Fibroblast of skin of right biceps (primary cell): Measurements from ENCODE around the gene ZNF746.

Experiments
- DNase-seq: peaks from one replicate; pipeline ENCODE4 v3.0.0-alpha.2; 2013

ZNF746 gene

DNA sequence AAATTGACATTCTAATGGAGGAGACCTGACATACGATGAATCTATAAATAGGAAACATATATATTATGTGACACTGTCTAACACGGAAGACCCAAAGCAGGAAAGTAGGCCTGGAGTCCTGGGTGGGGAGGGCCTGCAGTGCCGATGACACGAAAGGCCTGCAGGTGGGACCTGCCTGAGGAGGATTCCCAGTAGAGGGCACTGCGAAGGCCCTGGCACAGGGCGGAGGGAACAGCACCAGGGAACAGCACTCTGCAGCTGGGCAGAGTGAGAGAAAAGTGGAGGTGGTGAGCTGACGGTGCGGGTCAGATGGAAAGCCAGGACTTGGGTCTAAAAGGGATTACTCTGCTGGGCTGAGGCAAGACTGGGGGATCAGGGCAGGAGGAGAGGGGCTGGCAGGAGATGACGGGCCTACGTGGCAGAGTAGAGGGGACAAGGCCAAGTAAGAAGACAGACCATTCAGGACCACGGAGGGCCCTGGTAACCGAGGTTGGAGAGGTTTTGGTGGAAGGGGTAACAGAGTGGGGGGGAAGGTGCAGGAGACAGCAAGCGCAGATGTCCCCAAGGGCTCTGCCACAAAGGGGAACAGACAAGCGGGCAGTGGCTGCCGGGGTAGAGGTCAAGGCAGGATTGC lies 8.1 kb downstream of the ZNF746 start:
- no peak for DNase-seq

DNA sequence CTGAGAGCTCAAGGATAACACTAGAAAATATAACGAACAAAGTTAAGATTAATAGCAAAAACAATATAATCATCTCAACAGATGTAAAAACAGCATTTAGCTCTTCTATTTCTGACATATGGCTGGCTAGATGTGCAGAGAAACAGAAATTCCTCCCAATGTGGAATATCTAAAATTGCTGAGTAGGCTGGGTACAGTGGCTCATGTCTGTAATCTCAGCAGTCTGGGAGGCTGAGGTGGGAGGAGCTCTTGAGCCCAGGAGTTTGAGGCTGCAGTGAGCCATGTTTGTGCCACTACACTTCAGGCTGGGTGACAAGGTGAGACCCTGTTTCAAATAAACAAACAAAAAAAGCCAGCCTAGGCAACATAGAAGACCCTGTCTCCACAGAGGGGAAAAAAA lies 18.0 kb downstream of the ZNF746 start:
- no peak for DNase-seq

DNA sequence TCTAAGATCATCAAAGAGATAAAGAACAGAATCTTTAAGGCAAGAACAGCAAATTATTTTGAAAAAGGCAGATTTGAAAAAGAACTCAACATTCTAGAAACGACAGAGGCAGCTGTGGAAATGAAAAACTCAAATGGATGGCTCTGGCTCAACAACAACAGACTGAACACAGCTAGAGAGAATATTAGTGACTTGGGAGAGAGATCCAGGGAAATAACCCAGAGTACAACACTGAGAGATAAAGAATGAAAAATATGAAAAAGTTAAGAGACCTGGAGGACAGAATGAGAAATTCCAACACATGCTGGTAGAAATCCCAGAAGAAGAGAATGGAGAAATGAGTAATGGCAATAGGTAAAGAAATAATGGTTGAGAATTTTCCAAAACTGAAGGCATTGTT lies 18.9 kb downstream of the ZNF746 start:
- DNase-seq, result no peak

DNA sequence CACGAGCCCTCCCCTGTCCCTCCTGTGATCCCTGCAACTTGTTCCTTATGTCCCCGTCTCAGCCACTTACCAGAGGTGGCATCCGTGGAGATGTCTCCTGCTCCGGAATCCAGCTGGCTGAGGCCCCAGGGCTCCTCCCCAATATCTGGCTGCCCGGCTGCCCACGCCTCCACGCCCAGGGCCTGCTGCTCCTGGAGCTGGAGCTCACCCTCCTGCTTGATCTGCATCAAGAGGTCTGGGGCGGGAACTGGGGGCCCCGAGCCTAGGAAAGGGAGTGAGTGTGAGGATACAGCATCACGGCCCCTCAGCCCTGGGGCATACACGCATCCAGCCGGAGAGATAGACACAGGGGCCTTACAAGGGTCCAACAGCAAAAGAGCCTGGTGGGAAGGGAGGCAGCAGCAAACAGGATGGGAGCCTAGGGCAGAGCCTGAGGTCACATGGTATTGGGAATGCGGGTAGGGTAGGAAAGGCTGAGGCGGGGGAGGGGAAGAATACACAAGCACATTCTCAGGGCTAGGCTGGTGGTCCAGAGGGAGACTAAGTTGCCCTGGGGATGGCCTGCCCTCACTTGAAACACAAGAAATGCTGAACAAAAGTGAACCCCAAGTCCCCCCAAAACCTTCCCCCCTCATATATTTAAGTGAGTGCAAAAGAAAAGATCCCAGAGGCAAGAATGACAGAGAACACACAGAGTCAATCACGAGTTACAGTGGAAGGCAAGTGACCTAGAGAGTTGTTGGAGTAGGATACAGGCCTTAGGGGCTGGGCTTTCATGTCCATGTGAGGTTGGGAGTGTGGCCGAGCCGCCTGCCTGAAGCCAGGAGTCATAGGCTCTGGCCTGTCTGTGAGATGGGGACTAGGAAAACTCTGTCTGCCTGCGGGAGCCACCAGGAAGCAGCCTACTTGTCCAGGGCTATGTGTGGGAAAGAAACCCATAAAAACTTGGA lies 19.8 kb downstream of the ZNF746 start:
- no peak for DNase-seq

DNA sequence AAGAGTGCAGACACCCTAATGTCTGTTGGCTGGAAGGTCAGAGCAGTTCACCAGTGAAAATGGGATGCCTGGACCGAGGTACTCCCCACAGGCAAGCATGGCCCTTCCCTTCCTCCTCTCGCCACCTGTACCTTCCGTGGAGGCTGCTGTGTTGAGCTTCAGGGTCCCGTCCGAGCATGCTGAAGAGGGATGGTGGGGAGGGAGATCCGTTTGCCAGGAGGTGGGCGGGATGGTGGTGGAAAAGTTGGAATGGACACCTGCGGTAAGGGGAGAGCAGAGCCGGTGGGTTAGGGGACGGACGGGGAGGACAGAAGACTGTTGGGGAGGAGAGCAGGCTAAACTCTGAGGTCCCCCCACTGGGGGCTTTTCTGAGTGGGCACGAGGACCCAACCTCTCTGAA lies 20.8 kb downstream of the ZNF746 start:
- DNase-seq, result no peak

DNA sequence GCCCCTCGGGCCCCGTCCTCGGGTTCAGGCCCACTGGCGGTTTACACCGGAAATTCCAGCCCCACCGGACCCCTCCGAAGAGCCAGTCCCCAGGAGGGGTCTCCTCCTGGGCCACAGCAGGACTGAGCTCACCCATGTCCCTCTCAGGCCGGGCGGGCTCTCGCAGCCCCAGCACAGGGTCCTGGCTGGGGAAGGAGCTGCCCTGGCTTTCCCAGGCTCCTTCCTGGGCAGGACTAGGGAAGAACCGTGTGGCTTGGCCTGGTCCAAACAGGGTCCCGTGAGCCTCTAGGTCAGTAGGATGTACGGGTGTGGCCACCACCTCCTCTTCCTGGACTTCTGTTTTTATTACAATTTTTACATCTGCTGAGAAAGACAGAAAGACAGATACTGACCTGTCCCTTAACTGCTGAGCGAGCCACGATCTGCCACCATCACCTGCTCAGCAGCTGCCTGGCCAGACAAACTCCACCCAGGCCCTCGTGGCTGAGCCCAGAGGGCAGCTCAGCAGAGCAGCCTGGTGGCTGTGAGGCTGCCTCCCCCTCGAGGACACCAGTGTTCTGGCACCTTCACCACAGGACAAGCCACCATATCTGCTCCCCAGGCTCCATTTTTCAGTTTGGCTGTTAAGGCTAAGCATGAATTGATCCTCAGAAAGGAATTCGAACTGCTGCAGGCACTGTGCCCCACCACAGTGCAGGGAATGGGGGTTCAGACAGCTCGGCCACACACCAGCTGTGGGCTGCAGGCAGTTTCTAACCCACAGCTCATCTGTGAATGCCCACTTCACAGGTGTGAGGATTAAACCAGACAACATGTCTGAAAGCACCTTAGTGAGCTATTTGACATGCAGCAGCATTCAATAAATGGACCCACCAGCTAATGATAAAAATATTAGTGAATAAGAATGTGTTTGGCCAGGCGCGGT lies 22.2 kb downstream of the ZNF746 start:
- no peak for DNase-seq

DNA sequence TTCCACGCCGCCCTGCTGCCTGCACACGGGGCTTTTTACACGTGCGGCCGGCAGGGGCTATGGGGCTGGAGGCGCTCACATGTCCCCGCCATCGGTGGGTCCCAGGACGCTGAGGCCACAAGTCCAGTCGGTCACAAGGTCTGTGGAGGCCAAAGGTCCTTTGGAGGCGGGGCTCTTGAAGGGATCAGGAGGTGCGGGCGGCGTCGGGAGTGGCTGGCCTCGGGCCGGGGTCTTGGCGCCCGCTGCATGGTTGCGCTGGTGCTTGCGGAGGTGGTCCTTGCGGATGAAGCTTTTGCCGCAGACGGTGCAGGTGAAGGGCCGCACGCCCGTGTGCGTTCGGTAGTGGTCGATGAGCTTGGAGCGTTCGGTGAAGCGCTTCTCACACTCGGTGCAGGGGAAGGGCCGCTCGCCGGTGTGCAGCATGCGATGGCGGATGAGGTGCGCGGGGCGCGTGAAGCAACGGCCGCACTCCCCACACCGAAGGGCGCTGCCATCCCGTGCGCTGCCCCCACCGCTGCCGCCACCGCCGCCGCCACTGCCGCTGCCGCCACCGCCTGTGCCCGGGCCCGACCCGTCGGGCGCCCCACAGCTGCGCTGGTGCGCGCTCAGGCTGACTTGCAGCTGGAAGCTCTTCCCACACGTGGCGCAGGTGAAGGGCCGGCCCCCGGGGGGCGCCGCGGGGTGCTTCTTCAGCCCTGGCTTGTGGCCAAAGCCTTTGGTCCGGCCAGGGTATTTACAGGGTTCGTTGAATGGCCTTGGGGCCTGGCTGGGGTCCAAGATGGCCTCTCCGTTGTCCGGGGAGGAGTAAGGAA lies 23.1 kb downstream of the ZNF746 start:
- DNase-seq, result no peak

DNA sequence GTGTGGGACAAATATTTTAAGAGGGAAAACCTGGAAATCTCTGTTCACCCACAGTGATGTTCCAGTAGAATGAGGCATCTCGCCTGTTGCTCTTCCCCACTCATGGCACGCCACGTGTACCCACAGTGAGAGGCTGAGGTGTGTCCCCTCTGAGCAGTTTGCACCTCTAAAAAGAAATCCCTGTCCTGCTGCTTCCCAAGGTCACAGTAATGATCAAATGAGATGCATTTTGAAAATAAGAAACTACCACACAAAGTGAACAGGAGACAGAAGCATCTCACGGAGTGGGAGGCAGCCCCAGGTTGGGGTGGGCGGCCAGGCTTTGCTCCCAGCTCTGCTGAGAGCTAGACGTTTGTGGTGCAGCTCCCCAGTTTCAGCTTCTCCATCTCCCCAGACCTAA lies 24.4 kb downstream of the ZNF746 start:
- DNase-seq, result no peak

DNA sequence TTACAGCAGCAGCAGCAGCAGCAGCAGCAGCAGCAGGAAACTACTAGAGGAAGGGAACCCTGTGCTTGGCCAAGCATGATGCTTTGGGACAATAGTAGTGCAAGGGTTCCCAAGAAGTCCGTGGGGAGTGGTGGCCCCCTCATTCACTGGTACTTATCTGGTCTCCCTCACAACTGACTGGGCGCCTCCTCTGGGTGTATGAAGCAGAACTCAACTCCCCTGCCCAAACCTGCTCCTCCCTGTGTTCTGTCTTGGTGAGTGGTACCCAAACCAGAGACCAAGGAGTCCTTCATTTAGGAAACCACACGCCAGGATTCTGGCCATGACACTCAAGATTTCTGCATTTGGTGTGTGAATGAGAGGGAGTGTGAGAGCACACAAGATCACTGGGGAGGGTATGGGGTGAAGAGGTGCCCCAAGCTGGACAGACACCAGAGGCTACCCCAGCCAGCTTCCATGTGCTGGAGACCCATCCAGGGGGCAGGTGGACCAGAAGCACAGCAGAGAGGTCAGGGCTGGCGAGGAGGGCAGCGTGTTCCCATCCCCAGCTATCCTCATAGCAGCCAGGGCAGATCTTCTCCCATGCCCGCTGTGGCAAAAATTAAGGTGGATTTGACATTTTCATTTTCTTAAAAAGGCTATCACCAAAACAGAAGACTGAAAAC lies 26.2 kb downstream of the ZNF746 start:
- no peak for DNase-seq

DNA sequence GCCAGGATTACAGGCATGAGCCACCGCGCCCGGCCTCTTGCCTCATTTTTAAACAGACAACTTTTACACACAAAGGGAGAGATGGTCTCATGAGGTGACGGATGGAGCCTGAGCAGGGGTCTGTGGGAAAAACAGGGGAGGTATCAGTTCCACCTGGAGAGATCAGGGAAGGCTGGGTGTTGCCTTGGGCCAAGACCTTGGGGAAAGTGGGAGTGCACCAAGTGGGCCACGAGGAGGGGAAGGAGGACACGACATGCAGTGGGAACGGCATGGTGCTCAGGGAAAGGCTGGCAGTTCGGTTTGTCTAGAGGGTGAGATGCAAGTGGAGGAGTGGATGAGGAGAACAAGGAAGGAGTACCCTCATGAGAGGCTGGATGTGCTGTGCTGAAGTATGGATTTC lies 27.8 kb downstream of the ZNF746 start:
- DNase-seq, result no peak

DNA sequence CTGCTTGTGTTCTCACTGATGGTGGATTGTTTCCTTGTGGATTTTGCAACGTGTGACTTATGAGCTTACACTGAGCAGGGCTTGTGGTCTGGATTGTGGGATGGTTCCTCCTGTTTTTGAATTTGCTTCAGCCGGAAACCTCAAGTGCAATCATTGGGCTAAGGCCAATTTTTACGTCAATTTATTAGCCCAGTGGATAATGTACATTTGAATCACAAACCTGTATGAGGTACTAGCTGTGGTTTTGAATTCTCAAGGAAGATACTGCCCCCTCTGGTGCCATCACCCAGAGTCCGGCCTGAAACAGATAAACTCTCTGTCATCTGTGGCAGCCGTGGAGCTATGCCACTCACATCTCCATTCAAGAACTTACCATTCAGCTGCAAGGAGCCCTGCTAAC lies 29.4 kb downstream of the ZNF746 start:
- DNase-seq, result no peak

DNA sequence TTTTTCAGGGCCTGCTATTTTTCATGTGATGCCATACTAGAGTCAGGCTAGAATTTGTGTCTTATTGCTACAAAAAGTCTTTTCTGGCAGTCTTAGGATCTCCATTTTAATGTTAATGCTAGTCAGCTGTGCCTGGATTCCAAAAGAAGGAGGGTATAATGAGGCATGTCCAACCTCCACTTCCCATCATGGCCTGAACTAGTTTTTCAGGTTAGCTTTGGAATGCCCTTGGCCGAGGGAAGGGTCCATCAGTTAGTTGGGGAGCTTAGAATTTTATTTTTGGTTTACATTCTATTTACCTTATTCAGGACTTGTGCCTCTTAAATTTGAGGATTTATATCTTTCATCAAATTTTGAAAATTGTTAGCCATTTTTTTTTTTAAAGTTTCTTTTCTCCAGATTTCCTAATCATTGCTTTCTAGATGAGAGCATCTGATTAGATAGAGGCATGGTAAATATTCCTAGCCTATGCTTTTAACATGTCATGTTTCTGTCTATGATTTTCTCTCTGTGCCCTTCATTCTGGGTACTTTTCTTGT lies 30.2 kb downstream of the ZNF746 start:
- DNase-seq, result no peak

DNA sequence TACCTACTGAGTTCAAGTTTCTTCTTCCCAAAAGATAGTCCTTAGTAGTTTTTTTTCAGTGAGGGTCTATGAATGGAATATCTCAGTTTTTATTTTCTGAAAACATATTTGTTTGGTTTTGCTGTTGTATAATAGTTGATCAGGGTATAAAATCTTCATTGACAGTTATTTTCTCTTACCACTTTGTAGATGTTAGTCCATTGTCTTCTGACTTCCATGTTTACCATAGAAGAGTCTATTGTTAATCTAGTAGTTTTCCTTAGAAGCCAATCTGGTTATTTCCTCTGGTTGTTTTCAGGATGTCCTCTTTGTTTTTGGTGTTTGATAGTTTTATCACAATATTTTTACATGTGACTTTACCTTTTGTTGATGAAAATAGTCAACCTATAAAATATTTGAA lies 31.2 kb downstream of the ZNF746 start:
- DNase-seq, result no peak

DNA sequence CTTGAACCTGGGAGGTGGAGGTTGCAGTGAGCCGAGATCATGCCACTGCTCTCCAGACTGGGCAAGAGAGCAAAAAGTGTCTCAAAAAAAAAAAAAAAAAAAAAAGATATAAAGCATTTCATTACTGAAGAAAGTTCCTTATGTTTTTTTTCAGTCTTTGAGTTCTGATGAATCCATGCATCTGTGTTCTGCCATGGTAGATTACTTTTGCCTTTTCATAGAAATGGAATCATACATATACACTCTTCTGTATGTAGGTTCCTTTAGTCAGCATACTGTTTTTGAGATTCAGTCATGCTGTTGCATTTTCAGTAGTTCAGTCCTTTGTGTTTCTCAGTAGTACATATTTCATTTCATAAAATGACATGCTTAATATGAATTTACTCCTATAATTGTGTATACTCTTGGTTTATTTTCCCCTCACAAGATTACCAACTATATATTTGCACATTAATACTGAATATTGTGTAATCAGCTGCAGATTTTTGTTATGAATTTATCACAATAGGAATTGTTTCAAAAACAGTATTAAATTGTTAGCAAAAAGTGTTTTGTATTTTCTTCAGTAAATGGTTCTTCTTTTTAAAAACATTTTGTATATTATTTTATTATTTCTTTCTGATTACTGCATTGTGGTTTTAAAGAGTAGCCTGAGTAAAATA lies 34.0 kb downstream of the ZNF746 start:
- no peak for DNase-seq

DNA sequence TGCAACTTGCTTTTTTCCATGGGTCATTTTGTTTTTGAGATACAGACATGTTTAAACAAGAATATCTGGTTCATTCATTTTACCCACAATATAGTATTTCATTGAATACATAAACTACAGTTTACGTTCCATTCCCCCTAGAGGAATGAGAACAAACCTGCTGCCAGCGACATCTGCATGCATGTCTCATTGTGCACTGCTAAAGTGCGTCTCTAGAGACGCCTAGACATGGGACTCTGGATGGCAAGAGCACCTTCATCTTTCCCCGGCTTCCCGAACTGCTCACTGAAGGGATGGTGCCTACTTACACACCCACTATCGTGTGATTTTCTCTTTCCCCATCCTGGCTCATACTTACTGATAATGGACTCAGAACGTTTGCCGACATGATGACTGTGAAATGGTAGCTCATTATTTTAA lies 35.5 kb downstream of the ZNF746 start:
- no peak for DNase-seq

DNA sequence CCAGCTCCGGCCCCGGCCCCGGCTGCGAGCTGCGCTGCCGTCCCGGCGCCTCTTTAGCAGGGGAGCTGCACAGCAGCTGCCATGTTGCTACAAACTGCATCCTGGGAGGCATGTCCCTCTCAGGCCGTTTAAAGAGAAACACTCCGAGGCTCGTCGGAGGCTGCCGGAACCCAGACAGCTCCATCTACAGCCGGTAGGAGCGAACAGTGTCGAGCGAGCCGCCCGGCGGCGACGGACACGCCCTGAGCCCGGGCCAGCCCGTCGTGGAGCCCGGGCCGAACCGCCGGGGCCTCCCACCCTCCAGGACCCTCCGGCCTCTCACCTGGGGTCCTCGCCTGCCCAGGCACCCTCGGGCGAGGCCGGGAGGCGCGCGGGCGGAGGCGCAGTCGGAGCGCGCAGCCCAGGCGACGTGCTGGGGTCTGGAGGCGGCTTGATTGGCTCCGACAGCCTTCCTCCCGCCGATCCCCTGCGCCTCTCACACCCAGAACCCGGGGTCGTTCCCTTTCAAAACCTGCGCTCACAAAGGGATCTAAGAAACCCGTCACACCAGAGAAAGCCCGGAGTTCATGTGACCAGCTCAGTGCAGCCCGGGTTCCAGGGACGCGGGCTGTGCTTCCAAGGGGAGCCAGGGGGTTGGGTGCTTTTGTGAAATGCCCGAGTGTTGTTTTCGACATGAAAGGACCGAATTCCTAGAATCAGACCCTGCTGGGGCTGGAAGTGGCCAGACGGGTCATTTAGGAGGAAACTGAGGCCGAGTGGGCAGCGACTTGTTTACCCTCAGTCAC lies 36.9 kb downstream of the ZNF746 start, which contains the start of gene ZNF777:
TSS of gene ZNF777 (minus strand) at position 570 of the 785 bp plus-strand sequence. CDS start 5,040 bp downstream, outside the sequence.
- DNase-seq, result peak; percentile 90

DNA sequence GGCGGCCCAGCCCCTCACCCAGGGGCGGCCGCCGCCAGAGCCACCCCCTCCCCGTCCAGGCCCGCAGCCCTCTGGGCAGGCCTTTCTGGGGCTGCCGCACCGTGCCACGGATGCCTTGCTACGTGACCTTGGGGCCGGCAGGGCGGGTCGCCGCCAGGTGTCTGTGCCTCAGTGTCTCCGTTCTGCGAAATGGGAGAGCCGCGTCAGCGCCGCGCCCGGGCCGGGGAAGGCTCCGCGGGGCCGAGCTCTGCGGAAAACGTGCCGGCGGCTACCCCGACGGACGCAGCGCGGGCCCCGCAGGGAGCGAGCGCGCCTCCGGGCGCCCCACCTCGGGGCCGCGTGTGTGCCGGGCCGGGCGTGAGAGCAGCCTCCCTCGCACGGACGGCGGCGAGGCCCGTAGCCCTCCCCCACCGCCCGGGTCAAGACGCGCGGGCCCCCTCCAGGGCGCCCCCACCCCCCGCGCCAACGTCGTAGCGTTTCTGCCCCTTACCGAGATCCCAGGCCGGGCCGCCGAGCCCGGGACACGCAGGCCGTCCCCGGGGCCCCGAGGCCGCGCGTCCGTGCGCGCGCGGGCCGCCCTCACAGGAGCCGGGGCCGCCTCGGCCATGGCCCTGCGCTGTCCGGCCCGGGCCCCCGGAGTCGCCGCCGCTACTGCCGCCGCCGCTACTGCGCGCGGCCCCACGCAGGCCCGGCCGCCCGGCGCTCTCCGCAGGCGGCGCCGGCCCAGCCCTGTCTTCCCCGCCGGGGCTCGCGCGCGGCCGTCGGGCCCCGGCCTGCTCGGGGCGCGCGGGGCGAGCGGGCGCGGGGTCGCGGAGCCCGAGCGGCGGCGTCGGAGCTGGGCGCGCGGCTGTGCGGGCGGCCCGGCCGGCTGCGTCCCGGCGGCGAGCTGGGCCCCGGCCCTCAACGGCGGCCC lies 37.8 kb downstream of the ZNF746 start:
- DNase-seq, result peak; percentile 20

DNA sequence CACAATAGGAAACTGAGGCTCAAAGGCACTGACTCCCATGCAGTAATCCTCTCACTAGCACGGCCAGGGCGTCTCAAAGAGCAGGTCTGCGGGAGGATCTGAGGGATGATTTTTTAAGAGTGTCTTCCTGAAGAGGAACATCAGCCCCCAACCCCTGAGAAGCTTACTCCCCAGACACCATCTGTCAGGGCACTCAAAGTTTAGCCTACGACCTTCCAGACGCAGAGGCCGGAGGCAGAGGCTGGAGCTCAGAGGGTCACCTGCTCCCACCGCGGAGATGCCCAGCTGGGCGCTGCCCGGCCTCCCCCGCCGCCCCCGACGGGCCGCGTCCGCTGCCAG lies 38.4 kb downstream of the ZNF746 start:
- DNase-seq, result no peak

DNA sequence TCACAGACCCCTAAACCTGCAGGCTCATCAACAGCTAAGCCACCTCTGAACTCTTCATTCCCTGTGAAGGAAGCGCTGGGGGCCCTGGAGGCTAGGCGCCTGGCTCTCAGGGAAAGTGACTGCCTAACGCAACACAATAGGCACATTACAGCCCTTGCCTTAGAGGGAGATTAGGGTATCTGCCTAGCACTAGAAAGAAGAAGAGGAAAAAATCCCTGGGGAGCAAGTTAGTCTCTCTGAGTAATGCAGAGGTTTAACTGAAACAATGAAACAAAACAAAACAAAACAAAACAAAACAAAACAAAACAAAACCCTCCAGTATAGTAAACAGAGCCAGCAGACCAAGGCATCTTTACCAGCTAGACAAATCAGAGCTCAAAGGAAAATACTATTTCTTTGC lies 39.4 kb downstream of the ZNF746 start:
- no peak for DNase-seq
